Endometrium (tissue), 2 donors: ENCODE data around the gene ITGBL1.

Experiments
- FAIRE-seq: peaks from 2 replicates; lab custom pipeline; 2012; peaks lifted over from hg19 to GRCh38; lab: Jason Lieb, UNC
- donor health status: control.
- donor health status: control.

The ITGBL1 gene

GRCh38 chr13:101453784-101454201 lies 1.3 kb downstream of the ITGBL1 start:
- FAIRE-seq = no peak

DNA sequence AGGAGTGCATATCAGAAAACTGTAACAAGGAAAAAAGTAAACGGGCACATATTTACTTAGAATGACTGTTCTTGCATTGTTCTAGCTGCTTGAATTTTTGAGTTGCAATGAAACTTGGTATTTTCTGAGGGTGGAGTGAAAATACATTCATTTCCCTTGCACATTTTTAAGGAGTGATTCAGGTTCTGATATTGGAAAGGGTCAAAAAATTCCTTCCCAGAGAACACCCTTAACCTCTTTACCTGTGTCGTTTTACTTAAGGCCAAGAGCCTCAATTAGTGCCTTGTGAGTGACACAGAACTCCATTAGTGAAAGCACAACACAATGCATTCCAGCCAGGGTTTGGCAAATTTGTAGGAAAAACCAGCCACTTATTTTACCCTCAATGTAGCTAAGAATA lies 2.3 kb downstream of the ITGBL1 start:
- FAIRE-seq = no peak

GRCh38 chr13:101455863-101456262 lies 3.4 kb downstream of the ITGBL1 start:
- no peak for FAIRE-seq

- no peak for FAIRE-seq
Observed at GRCh38 chr13:101457176-101457575, 4.7 kb downstream of the ITGBL1 start.

DNA sequence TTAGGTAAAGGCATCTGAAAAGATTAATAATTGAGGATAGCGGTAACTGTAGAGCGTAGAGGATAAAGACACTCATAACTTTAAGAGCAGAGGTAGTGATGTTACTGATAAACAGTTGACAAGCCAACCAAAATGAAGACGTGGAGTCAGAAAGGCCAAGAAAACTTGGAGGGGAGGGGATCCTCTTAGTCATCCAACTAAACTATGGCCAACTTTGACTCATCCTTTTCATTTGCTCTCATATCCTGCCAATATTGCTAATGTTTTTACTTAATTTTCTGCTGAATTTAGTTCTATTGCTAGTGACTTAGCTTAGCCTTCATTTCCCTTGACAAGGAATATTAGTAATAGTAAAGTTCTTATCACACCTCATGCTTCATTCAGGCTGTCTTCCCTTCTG lies 13.4 kb downstream of the ITGBL1 start:
- no peak for FAIRE-seq

GRCh38 chr13:101467415-101467814 lies 14.9 kb downstream of the ITGBL1 start:
- no peak for FAIRE-seq

GRCh38 chr13:101473458-101473857 lies 21.0 kb downstream of the ITGBL1 start:
- FAIRE-seq = no peak

GRCh38 chr13:101474419-101474957 lies 22.0 kb downstream of the ITGBL1 start:
- peak; percentile 21 for FAIRE-seq

DNA sequence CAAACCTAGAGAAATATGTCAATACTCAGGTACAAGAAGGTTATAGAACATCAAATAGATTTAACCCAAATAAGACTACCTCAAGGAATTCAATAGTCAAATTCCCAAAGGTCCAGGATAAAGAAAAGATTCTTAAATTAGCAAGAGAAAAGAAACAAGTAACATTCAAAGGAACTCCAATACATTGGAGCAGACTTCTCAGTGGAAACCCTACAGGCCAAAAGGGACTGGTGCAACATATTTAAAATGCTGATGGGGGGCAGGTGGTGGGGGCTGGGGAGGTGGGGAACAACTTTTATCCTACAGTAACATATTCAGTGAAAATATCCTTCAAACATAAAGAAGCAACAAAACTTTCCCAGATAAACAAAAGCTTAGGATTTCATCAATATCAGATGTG lies 23.1 kb downstream of the ITGBL1 start:
- FAIRE-seq = no peak

DNA sequence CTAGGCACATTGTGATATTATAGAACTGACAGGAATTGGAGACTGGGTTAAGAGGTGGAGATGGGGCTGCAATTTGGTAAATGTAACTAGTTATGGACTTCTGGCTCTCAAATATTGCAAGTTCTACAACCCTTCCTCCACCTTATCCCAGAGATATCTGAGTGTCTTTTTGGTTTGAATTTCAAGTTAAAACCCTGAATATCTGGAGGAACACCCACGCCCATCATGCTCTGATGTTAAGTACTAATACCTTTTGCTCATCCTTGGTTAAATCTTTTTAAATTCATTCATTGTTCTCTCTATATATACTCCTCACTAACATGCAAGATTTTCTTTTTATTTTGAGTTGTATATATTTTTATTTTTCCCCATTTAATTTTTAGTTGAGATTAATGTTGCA lies 28.9 kb downstream of the ITGBL1 start:
- no peak for FAIRE-seq

- no peak for FAIRE-seq
Observed at GRCh38 chr13:101486708-101487437, 34.4 kb downstream of the ITGBL1 start.

GRCh38 chr13:101487438-101487830 lies 35.0 kb downstream of the ITGBL1 start:
- no peak for FAIRE-seq

DNA sequence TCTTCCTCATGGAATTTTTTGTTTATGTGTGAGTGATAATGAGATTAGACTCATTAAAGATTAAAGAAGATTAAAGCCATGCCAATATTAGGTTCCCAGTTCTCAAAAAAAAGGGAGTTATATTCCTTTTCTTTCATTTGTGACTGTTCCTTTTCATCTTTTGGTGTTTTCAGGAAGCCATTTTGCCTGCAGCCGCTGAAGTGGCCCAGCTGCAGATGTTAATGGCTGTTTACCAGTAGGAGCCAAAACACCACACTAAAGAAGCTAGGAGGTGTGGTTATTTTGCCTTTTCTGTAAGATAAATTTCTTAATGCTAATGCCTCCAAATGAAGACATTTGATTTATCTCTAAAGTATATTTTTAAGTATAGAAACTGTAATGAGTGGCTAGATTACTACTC lies 36.3 kb downstream of the ITGBL1 start:
- FAIRE-seq = no peak

DNA sequence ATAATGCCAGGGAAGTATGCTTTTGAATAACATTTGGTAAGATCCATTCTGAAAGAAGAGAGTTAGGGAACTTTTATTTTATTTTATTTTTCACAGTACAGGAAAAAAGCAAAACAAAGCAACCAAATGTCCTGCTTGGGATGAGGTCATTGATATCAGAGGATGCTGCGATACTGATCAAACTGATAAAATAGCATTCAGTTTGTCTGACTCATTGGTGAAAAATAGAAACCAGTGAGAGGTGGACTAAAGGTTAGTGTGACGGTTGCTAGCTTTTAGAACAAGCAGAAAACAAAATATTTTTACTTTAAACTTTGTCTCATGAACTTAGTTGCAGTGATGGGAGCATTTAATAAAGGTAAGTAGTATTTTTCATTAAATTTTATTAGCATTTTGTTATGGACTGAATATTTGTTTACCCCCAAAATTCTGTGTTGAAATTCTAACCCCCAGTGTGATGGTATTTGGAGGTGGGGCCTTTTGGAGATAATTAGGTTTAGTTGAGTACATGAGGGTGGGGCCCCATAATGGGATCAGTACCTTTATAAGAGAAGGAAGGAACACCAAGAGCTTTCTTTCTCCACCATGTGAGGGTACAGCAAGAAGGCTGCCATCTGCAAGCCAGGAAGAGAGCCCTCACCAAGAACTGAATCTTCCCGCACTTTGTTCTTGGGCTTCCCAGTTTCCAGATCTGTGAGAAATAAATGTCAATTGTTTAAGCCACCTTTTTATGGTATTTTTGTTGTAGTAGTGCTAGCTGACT lies 37.3 kb downstream of the ITGBL1 start:
- peak; percentile 23 for FAIRE-seq

GRCh38 chr13:101490406-101491015 lies 38.0 kb downstream of the ITGBL1 start:
- FAIRE-seq = no peak

- no peak for FAIRE-seq
Observed at GRCh38 chr13:101492251-101492910, 39.9 kb downstream of the ITGBL1 start.

DNA sequence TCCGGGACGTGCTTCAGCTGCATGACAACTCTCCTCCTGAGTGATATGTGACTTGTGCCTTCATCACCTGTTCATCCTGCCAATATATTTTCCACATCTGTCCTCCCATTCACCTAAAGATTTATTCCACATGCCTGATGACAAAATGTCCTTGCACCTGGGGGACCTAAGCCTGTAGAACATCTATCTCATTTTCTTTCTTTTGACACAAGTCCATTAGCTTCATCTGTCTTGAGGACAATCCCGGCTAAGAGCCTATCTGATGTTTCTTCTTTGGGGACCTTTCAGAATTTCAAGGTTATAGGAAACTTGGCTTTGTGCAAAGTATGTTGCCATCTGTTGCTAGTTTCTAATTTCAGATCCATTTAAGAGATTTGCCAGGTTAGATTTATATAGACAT lies 41.1 kb downstream of the ITGBL1 start:
- FAIRE-seq = no peak

DNA sequence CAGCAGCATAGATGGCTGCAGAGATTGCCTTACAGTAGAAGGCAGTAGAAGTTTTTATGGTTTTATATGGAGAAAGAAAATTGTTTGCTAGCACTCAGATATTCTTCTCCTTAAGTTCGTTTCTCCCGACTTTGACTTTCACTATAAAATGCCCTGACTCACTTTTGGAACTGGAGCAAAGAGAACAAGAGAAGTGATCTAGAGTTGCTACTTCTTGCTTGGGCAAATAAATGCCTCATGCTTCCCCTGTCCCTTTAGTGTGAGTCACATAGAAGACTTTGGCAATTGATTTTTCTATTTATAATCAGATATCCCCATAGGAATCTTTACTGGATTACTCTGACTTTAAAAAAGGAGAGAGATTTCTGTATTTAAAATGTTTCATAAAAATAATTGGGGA lies 46.9 kb downstream of the ITGBL1 start:
- FAIRE-seq = no peak

GRCh38 chr13:101502618-101503017 lies 50.1 kb downstream of the ITGBL1 start:
- no peak for FAIRE-seq

DNA sequence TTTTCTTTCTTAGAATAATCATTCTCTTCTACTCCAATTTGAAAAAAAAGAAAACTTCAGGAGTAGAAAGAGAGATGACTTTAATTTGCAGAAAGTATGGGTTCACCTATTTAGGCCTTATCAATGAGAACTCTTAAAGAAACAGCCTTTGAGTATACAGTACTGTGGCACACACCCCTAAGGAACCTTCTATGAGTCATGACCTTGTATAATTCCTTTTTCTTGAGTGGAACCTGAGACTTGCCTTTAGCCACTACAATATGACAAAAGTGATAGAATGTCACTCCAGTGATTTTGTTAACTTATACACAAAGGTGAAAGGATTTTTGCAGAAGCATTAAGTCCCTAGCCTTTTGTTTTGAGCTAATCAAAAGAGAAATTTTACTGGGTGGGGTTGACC lies 58.7 kb downstream of the ITGBL1 start:
- FAIRE-seq = no peak

DNA sequence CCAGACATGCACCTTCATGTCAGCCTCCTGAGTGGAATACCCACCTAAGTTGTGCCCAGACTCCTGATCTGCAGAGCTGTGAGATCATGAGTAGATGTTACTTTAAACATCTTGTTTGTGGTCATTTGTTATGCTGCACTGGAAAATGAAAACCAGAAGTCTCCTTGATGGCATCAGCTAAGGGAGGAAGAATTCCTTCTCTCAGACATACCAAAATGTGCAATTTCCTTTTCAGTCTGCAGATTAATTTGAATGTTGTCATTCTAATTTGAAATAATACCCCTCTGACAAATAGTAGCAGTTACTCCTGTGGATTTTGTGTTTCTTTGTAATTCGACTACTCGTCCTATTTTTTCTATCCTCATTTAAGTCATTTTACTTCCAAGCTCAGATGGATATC lies 59.3 kb downstream of the ITGBL1 start:
- FAIRE-seq = no peak

DNA sequence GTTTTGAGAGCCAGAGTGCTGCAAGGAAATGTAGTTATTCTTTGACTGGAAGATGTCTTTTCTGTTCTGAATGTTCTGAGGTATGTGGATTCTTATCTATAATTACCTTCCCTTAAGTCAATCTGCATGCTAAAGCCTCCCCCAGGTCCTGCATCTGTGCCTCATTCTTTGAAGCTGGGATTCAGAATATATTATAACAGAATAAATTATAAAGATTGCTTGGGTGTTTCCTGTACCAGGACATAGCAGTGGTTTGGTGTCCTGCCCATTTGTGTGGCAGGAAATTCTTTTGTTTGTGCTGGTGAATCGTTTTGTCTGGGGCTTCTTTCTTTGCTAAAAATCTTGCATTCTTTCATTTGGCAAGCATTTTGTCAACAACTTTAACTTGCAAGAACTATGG lies 60.2 kb downstream of the ITGBL1 start:
- no peak for FAIRE-seq

DNA sequence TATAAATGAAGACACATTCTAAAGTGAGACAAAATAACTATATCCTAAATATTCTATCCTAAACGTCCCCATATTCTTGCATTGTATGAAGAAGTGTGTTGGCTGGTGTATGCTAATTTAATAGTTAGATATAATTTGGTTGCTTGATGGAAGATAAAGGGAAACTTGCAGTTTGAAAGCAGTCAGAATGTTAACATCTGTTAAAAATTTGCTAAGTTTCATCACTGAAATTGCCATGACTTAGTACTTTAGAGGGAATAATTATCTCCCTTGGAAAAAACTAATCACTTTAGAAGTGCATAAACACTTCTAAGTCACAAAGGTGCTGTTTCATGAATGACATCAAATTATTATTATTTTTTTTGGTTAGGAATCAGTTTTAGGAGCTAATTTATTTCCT lies 61.6 kb downstream of the ITGBL1 start:
- FAIRE-seq = no peak
